Endothelial cell of umbilical vein (primary cell): ENCODE results near the gene ZDHHC7. TPM values are rescaled to one million over a fixed set of nuclear protein-coding genes. Genes with fewer than 3 reads are reported as not detected.

Source experiments
- BruUV-seq: library from RNA; stranded (reverse); fragments of 400-500 nt; replicated peaks from 2 replicates; lab custom pipeline; 2021; lab: Mats Ljungman, UMichigan
- CTCF ChIA-PET: fragments of 300-600, 350-600 bp; sonication (Branson Sonifier 250); formaldehyde crosslinking; loops from one replicate; lab custom pipeline; 2021; ENCODE audit warnings: antibody characterized with exemption, inconsistent platforms; lab: Charles Lee
- POLR2A ChIA-PET: fragments of 300-600, 350-600 bp; sonication (Branson Sonifier 250); formaldehyde crosslinking; loops from one replicate; lab custom pipeline; 2021; ENCODE audit warnings: antibody characterized with exemption, inconsistent platforms; lab: Charles Lee
- DNase-seq: peaks from one replicate; pipeline ENCODE4 v3.0.0-alpha.2; 2011; ENCODE audit warnings: low read depth, low spot score
- FAIRE-seq: peaks from 2 replicates; lab custom pipeline; 2011; peaks lifted over from hg19 to GRCh38; lab: Jason Lieb, UNC
- H2AFZ ChIP-seq: 2 replicates; pipeline ENCODE4 v1.6.0; 2012; ENCODE audit warnings: low read depth, low read length, control low read depth, inconsistent platforms
- H3K27ac ChIP-seq: 2 replicates; pipeline ENCODE4 v1.5.1; 2011; ENCODE audit warnings: low read depth, mild to moderate bottlenecking, control low read depth, low read length, moderate library complexity; ENCODE audit not compliant: insufficient read depth
- H3K27me3 ChIP-seq, 2 experiments: 2 replicates each; pipeline versions ENCODE4 v1.6.0 to v1.6.1; 2011; ENCODE audit warnings: low read length in 2 of 2, mixed read lengths in 1 of 2; ENCODE audit not compliant: control insufficient read depth in 2 of 2, insufficient read depth in 2 of 2
- H3K36me3 ChIP-seq, 2 experiments: 2 replicates in 1 of 2; 3 replicates in 1 of 2; pipeline ENCODE4 v1.5.1; 2011; ENCODE audit warnings: low read length in 2 of 2, mild to moderate bottlenecking in 1 of 2, moderate library complexity in 1 of 2; ENCODE audit not compliant: control insufficient read depth in 2 of 2, insufficient read depth in 2 of 2; ENCODE audit errors: extremely low read depth in 1 of 2
- H3K4me1 ChIP-seq: 3 replicates; pipeline ENCODE4 v1.5.1; 2011; ENCODE audit warnings: mild to moderate bottlenecking, low read length; ENCODE audit not compliant: control insufficient read depth, insufficient read depth; ENCODE audit errors: extremely low read depth
- H3K4me2 ChIP-seq: 2 replicates; pipeline ENCODE4 v1.6.1; 2011; ENCODE audit warnings: low read length, control low read depth, mixed read lengths; ENCODE audit not compliant: insufficient read depth
- H3K4me3 ChIP-seq, 3 experiments: fragments of 200-600 bp in 1 of 3; sonication (generic), shearing (Covaris generic) in 1 of 3; replicated peaks in 1 of 3; 2 replicates each; pipeline ENCODE4 v1.5.1; 2011 to 2016; ENCODE audit warnings: control low read depth in 3 of 3, low read length in 3 of 3, mild to moderate bottlenecking in 2 of 3, inconsistent platforms in 1 of 3, low read depth in 1 of 3, moderate library complexity in 1 of 3; ENCODE audit not compliant: insufficient read depth in 1 of 3
- H3K79me2 ChIP-seq: 2 replicates; pipeline ENCODE4 v1.6.0; 2012; ENCODE audit warnings: low read length, inconsistent platforms; ENCODE audit not compliant: control insufficient read depth, insufficient read depth
- H3K9ac ChIP-seq: replicated peaks from 2 replicates; pipeline ENCODE3; 2011; ENCODE audit warnings: low read length, control low read depth; ENCODE audit not compliant: insufficient read depth; ENCODE audit errors: extremely low read depth
- H3K9me1 ChIP-seq: replicated peaks from 3 replicates; pipeline ENCODE4 v1.6.0; 2011; ENCODE audit warnings: mild to moderate bottlenecking, low read length; ENCODE audit not compliant: control insufficient read depth, insufficient read depth; ENCODE audit errors: extremely low read depth
- H3K9me3 ChIP-seq: replicated peaks from 2 replicates; pipeline ENCODE4 v1.5.1; 2012; ENCODE audit warnings: low read length, inconsistent platforms; ENCODE audit not compliant: control insufficient read depth, insufficient read depth
- H4K20me1 ChIP-seq: replicated peaks from 2 replicates; pipeline ENCODE3; 2011; ENCODE audit warnings: mild to moderate bottlenecking, low read length; ENCODE audit not compliant: control insufficient read depth, insufficient read depth; ENCODE audit errors: extremely low read depth
- EZH2 ChIP-seq: IDR thresholded peaks from 2 replicates; pipeline ENCODE4 v1.6.1; 2012; ENCODE audit warnings: borderline replicate concordance, low read depth, mild to moderate bottlenecking, moderate library complexity, low read length, inconsistent platforms; ENCODE audit not compliant: severe bottlenecking
- FOS ChIP-seq: IDR thresholded peaks from 2 replicates; pipeline ENCODE4 v1.6.1; 2011; ENCODE audit warnings: mild to moderate bottlenecking, low read length, moderate library complexity, borderline replicate concordance; ENCODE audit not compliant: insufficient read depth
- GATA2 ChIP-seq: IDR thresholded peaks from 2 replicates; pipeline ENCODE4 v1.7.0; 2011; ENCODE audit warnings: low read depth, mild to moderate bottlenecking, moderate library complexity, mixed read lengths, low read length; ENCODE audit not compliant: insufficient read length, insufficient read depth
- JUN ChIP-seq: IDR thresholded peaks from 2 replicates; pipeline ENCODE4 v1.6.1; 2011; ENCODE audit warnings: borderline replicate concordance, low read depth; ENCODE audit not compliant: insufficient read length, insufficient read depth
- MYC ChIP-seq: IDR thresholded peaks from one replicate; pipeline ENCODE4 v1.6.1; 2011; ENCODE audit warnings: mild to moderate bottlenecking, low read depth, low read length
- POLR2A ChIP-seq: IDR thresholded peaks from 2 replicates; pipeline ENCODE4 v1.6.1; 2012; ENCODE audit warnings: low read depth, mild to moderate bottlenecking, control low read depth, low read length
- POLR2AphosphoS5 ChIP-seq: IDR thresholded peaks from 2 replicates; pipeline ENCODE4 v1.6.1; 2012; ENCODE audit warnings: low read depth, mild to moderate bottlenecking, control low read depth, low read length, moderate library complexity; ENCODE audit not compliant: insufficient read depth
- dilution Hi-C: fragments of 300-500 bp; cut with MboI; formaldehyde crosslinking; loops from one replicate; pipeline ENCODE4 v1.15.0; 2019; ENCODE audit warnings: low sequenced_read_pairs; ENCODE audit not compliant: extremely low pct_ligation_motif_present
- intact Hi-C: fragments of 100-400 bp; cut with micrococcal nuclease; formaldehyde crosslinking; loops from one replicate; pipeline ENCODE4 v1.10.0; 2022
- polyA plus RNA-seq, 4 experiments: library from polyadenylated mRNA; depleted of rRNA in 3 of 4; stranded (reverse) in 3 of 4; unstranded in 1 of 4; fragments of >200 nt; gene quantifications; 2 replicates each; pipeline versions ENCODE4 v1.2.1 to v1.2.3, GENCODE V29; 2011 to 2012; ENCODE audit warnings: missing spikeins in 1 of 4
- total RNA-seq: library from RNA; stranded (reverse); gene quantifications from 2 replicates; pipeline ENCODE4 v1.2.3, GENCODE V29; 2021
- TF ChIP-seq, protein P1 (sequence below): IDR thresholded peaks from 2 replicates; pipeline ENCODE4 v1.6.1; 2011; ENCODE audit not compliant: insufficient read depth, insufficient read length
- TF ChIP-seq, protein P2 (sequence below), 2 donors: IDR thresholded peaks; 1 replicate in 1 of 2; 2 replicates in 1 of 2; pipeline ENCODE4 v1.5.1; 2011; ENCODE audit warnings: low read length in 2 of 2, mild to moderate bottlenecking in 2 of 2, moderate library complexity in 2 of 2, control low read depth in 1 of 2, inconsistent platforms in 1 of 2, low read depth in 1 of 2; ENCODE audit not compliant: insufficient read depth in 1 of 2; ENCODE audit errors: extremely low read depth in 1 of 2

The ZDHHC7 gene
- total and polyA plus RNA-seq, 2 donors (not counting 3 experiments of a cell fraction or from before 2014, with no cell fraction given) = 44.1 to 46.2 TPM

DNA sequence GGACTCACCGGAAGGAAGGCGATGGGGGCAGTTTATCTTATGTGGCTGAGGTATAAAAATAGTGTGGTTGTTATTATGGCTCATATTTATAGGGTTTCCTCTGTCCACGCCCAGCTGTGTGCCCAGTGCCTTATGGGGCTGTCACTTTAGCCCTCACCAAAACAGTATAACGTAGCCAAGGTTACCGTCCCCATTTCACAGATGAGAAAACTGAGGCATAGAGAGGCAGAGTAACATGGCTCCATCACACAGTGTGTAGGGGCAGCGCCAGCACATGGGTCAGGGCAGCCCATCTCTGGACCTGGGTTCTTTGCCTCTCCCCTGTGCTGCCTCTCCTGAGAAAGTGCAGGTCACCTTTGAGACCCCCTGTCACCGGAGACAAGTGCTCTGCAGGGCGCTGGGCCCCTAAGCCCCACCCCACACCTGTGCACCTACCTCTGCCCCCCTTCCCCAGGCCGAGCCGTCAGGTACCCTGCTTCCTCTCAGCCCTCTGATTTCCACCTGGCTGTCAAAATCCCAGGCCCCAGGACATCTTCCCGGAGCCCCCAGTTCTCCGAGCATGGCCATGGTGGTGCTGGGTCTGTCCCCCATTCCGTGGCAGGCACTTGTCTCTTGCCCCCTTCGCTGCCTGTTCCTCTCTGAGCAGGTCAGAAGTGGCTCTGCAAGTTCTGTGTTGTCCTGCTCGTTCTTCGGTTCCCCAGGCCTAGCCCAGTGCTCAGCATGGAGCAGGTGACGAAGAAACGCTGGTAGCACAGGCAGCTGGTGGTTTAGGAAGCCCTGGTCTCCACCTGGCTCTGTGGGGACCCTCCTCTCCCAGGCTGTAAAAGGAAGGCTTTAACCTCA, 23.5 kb upstream of the ZDHHC7 start:
- TF ChIP-seq POLR2A (no peak), POLR2AphosphoS5 (no peak), GATA2 (no peak), EZH2 (no peak), FOS (no peak), JUN (no peak), MYC (no peak)
- TF ChIP-seq, protein P1, sequence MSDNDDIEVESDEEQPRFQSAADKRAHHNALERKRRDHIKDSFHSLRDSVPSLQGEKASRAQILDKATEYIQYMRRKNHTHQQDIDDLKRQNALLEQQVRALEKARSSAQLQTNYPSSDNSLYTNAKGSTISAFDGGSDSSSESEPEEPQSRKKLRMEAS = no peak
- TF ChIP-seq, protein P2, sequence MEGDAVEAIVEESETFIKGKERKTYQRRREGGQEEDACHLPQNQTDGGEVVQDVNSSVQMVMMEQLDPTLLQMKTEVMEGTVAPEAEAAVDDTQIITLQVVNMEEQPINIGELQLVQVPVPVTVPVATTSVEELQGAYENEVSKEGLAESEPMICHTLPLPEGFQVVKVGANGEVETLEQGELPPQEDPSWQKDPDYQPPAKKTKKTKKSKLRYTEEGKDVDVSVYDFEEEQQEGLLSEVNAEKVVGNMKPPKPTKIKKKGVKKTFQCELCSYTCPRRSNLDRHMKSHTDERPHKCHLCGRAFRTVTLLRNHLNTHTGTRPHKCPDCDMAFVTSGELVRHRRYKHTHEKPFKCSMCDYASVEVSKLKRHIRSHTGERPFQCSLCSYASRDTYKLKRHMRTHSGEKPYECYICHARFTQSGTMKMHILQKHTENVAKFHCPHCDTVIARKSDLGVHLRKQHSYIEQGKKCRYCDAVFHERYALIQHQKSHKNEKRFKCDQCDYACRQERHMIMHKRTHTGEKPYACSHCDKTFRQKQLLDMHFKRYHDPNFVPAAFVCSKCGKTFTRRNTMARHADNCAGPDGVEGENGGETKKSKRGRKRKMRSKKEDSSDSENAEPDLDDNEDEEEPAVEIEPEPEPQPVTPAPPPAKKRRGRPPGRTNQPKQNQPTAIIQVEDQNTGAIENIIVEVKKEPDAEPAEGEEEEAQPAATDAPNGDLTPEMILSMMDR (IDR thresholded peaks at IDR 0.05; ENCODE audit: extremely low read depth in 1 of 2, insufficient read depth in 1 of 2, low read depth in 1 of 2, low read length in 2 of 2) = no peak

More for the DNA sequence above, 23.5 kb upstream of the ZDHHC7 start:
- H3K27ac ChIP-seq = no peak overlapping the region
- H3K9me3 ChIP-seq = no peaks in the 10 kb centered on the region
- H3K4me1 ChIP-seq = no peaks in the 10 kb centered on the region
- no peaks in the 10 kb centered on the region for H3K79me2 ChIP-seq
- no peak overlapping the region for H2AFZ ChIP-seq
- H3K27me3 ChIP-seq = no peaks in the 10 kb centered on the region
- dilution Hi-C loops (no loop called here), intact Hi-C loops (no loop called here)
- H4K20me1 ChIP-seq = no peaks in the 10 kb centered on the region
- BruUV-seq = no TSS peak
- CTCF ChIA-PET = interaction anchor here (0.7 kb wide), 1 partner anchor 68 kb away, joined by 5 read pairs; no protein-coding TSS in a partner anchor
- no peak overlapping the region for H3K4me2 ChIP-seq
- FAIRE-seq (no peak), DNase-seq (no peak)
- H3K4me3 ChIP-seq = no peak overlapping the region
- POLR2A ChIA-PET = no interaction called here
- H3K9ac ChIP-seq = no peak overlapping the region
- H3K9me1 ChIP-seq = no peaks in the 10 kb centered on the region
- H3K36me3 ChIP-seq = no peaks in the 10 kb centered on the region
